ENCODE results near the gene SMARCAD1.

- TF ChIP-seq CTCF (conservative IDR thresholded peaks at IDR 0.05; ENCODE audit: low read depth in 2 of 2) (no peak), POLR2AphosphoS5 (IDR thresholded peaks at IDR 0.05; ENCODE audit: low read depth) (no peak), EZH2 (IDR thresholded peaks at IDR 0.05; ENCODE audit: low read depth, unreplicated experiment) (no peak), JUNB (IDR thresholded peaks at IDR 0.05; ENCODE audit: unreplicated experiment) (no peak), NANOG (IDR thresholded peaks at IDR 0.05; ENCODE audit: borderline replicate concordance) (no peak), REST (IDR thresholded peaks at IDR 0.05; ENCODE audit: unreplicated experiment) (no peak), CREB1 (CRISPR knock-in tag; IDR thresholded peaks at IDR 0.05; ENCODE audit: low read depth) (no peak), EZH2phosphoT487 (IDR thresholded peaks at IDR 0.05; ENCODE audit: unreplicated experiment) (no peak), ZNF114 (CRISPR knock-in tag; IDR thresholded peaks at IDR 0.05) (no peak), ZNF462 (CRISPR knock-in tag; IDR thresholded peaks at IDR 0.05) (no peak), ZNF331 (CRISPR knock-in tag; IDR thresholded peaks at IDR 0.05; ENCODE audit: low read depth) (no peak), STAT1 (IDR thresholded peaks at IDR 0.05; ENCODE audit: unreplicated experiment) (no peak)
- TF ChIP-seq, protein P1, sequence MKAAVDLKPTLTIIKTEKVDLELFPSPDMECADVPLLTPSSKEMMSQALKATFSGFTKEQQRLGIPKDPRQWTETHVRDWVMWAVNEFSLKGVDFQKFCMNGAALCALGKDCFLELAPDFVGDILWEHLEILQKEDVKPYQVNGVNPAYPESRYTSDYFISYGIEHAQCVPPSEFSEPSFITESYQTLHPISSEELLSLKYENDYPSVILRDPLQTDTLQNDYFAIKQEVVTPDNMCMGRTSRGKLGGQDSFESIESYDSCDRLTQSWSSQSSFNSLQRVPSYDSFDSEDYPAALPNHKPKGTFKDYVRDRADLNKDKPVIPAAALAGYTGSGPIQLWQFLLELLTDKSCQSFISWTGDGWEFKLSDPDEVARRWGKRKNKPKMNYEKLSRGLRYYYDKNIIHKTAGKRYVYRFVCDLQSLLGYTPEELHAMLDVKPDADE (IDR thresholded peaks at IDR 0.05) = no peak
These were observed 46.9 kb upstream of the SMARCAD1 start for GRCh38 chr4:94160774-94161173.

Measured in GM23338 (cell line).